Aorta (tissue), 5 donors: ENCODE data around the gene SLC19A1. TPM values are rescaled to one million over a fixed set of nuclear protein-coding genes. Genes with fewer than 3 reads are reported as not detected.

Source experiments
- ATAC-seq: fragments of 200-7000 bp; cut with Tn5 transposase; one replicate; pipeline ENCODE4 v1.9.1; 2022; ENCODE audit warnings: moderate library complexity; ENCODE audit not compliant: low FRiP score
- DNase-seq, 2 donors: peaks; one replicate each; pipeline ENCODE4 v3.0.0-alpha.2; 2020
- H3K27ac ChIP-seq, 2 donors: one replicate each; pipeline ENCODE4 v1.5.1; 2013; ENCODE audit warnings: low read length in 2 of 2, mild to moderate bottlenecking in 2 of 2, moderate library complexity in 2 of 2, control low read depth in 1 of 2, inconsistent platforms in 1 of 2, low read depth in 1 of 2
- H3K27me3 ChIP-seq, 2 donors: one replicate each; pipeline ENCODE4 v1.6.1; 2013; ENCODE audit warnings: control low read depth in 1 of 2, low read length in 1 of 2, mild to moderate bottlenecking in 1 of 2, moderate library complexity in 1 of 2; ENCODE audit not compliant: insufficient read depth in 2 of 2, control insufficient read depth in 1 of 2
- H3K36me3 ChIP-seq, 2 donors: one replicate each; pipeline ENCODE4 v1.6.1; 2013; ENCODE audit warnings: control low read depth in 1 of 2, low read length in 1 of 2, mild to moderate bottlenecking in 1 of 2; ENCODE audit not compliant: insufficient read depth in 2 of 2, control insufficient read depth in 1 of 2
- H3K4me1 ChIP-seq, 2 donors: one replicate each; pipeline ENCODE4 v1.6.1; 2013; ENCODE audit warnings: low read length in 2 of 2, control low read depth in 1 of 2, mild to moderate bottlenecking in 1 of 2, moderate library complexity in 1 of 2; ENCODE audit not compliant: insufficient read depth in 2 of 2, control insufficient read depth in 1 of 2
- H3K4me3 ChIP-seq, 2 donors: one replicate each; pipeline ENCODE4 v1.5.1; 2013; ENCODE audit warnings: low read length in 2 of 2, control low read depth in 1 of 2, mild to moderate bottlenecking in 1 of 2
- H3K9me3 ChIP-seq: one replicate; pipeline ENCODE4 v1.6.1; 2013; ENCODE audit warnings: mild to moderate bottlenecking, low read length; ENCODE audit not compliant: control insufficient read depth
- WGBS, 2 donors: extraction: QIAGEN DNeasy Blood & Tissue Kit; methylation state at CpG; one replicate each; pipeline ENCODE4 v1.1.7; 2013; 5-methylcytosine and 5-hydroxymethylcytosine counted together
- intact Hi-C, 2 donors: fragments of 100-400 bp; cut with DNase I; formaldehyde crosslinking; loops; one replicate each; pipeline versions ENCODE4 v1.14.2 to v1.15.0; 2022
- polyA plus RNA-seq, 2 donors: library from polyadenylated mRNA; stranded (reverse); fragments of 200-250 nt; gene quantifications; one replicate each; pipeline ENCODE4 v1.2.3, GENCODE V29; 2013
- total RNA-seq, 2 donors: library from RNA; stranded (reverse); fragmentation: NEBNext Ultra II Directional; extraction: Animal tissue kit (Norgen Biotek cat#: 25700); gene quantifications; one replicate each; pipeline ENCODE4 v1.2.1, GENCODE V29; 2021
- donor health status: healthy with polysubstance abuse.
- donor health status: Bipolar disorder and iron deficiency.
- donor health status: DM: no; HTN: no; CAD: no.
- donor health status: DM: no; HTN: no; CAD: no.
- donor health status: DM: yes; HTN: yes; CAD: no.

Gene SLC19A1
- total and polyA plus RNA-seq, 4 donors = 4.5 to 32.5 (median 7.3) TPM

DNA sequence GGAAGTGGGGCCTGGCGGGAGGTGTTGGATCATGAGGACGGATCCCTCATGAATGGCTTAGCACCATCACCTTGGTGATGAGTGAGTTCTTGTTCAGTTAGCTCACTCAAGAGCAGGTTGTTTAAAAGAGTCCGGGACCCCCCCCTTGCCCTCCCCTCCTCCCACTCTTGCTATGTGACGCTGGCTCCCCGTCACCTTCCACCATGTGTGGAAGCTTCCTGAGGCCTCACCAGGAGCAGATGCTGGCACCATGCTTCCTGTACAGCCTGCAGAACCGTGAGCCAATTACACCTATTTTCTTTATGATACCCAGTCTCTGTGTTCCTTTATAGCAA, 3.0 kb upstream of the SLC19A1 start:
- Histone ChIP-seq H3K27ac (no peak overlapping the region), H3K4me3 (no peak overlapping the region), H3K27me3 (no peaks in the 10 kb centered on the region), H3K36me3 (no peaks in the 10 kb centered on the region), H3K9me3 (no peaks in the 10 kb centered on the region), H3K4me1 (no peaks in the 10 kb centered on the region)
- ATAC-seq = no peak
- WGBS, 2 donors = 91 to 96% methylated on average over 6 of the region's 6 CpGs
- DNase-seq = peak in 1 of 2 donors; percentile 37
- intact Hi-C loops = no loop called here

DNA sequence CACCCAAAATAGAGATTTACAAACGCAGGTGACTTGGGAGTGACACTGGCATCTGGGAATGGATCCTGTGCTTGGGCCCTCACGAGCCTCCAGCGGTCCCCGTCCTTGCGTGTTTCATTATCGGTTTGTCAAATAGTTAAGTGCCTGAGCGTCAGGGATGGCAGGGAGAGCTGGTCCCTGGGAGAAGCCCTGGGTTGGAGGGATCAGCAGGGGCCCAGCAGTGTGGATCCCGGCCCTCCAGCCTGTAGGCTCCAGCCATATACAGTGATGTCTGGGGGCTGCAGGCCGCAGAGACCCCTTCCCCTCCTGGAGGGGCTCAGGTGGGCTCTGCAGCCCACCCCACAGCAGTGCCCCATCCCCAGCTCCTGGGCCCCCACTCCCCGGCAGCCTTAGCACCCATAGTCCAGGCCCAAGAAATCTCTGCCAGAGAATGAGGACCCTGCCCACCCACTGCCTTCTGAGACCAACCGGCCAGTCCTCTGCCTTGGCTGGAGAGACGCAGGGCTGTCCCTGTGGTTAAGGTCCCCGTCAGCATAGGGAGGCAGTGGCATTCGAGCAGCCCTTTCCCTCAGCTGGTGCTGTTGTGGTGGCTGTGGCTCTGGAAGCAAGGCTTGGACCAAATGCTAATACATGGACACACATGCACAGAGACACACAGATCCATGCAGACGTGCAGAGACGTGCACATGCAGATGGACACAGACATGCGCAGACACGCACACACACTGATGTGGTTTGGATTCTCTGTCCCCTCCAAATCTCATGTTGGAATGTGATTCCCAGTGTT, 2.4 kb upstream of the SLC19A1 start:
- H3K9me3 ChIP-seq = no peaks in the 10 kb centered on the region
- no peaks in the 10 kb centered on the region for H3K36me3 ChIP-seq
- H3K4me1 ChIP-seq = no peaks in the 10 kb centered on the region
- no peak overlapping the region for H3K4me3 ChIP-seq
- H3K27ac ChIP-seq = no peak overlapping the region
- ATAC-seq = no peak
- 92 to 94% methylated on average over 17 to 18 of the region's 18 CpGs for WGBS, 2 donors
- no peaks in the 10 kb centered on the region for H3K27me3 ChIP-seq
- DNase-seq = peak in 1 of 2 donors; percentile 64
- intact Hi-C loops = no loop called here

DNA sequence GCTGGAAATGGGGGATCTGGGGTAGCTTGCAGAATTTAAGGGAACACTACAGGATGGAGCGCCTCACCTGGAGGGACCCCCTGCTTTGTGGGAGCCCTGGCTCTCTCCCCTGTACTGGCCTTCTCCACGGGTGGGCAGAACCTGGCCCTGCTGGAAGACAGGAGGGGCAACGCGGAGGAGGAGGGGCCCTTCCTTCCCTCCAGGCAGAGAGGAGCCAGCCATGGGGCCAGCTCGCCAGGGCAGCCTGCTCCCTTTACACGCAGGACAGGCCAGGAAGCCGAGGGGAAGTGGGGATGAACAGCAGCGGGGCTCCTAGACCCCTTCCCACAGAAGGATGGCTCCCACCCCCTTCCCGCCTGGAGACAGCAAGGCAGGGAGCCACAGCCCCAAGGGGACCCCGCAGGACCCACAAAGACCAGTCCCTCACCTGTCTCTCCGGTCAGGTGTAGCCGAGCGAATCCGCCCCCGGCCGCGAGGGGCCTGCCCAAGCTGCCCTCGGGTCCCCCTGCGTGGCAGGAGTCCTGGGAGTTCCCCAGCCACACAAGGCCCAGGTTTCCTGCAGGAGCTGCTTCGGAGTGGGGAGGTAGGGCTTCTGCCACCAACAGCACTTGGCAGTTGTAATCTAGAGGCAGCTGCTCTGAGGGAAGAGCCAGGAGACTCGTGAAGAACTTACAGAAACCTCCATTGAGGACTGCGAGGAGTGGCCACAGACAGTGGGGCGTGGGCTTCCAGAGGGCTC, 1.6 kb upstream of the SLC19A1 start:
- Histone ChIP-seq H3K9me3 (no peaks in the 10 kb centered on the region), H3K27me3 (no peaks in the 10 kb centered on the region), H3K4me3 (no peak overlapping the region), H3K4me1 (no peaks in the 10 kb centered on the region), H3K36me3 (no peaks in the 10 kb centered on the region), H3K27ac (no peak overlapping the region)
- ATAC-seq (no peak), DNase-seq (peak in 1 of 2 donors; percentile 70)
- intact Hi-C loops = no loop called here
- WGBS, 2 donors = 85 to 86% methylated on average over 21 to 23 of the region's 23 CpGs

DNA sequence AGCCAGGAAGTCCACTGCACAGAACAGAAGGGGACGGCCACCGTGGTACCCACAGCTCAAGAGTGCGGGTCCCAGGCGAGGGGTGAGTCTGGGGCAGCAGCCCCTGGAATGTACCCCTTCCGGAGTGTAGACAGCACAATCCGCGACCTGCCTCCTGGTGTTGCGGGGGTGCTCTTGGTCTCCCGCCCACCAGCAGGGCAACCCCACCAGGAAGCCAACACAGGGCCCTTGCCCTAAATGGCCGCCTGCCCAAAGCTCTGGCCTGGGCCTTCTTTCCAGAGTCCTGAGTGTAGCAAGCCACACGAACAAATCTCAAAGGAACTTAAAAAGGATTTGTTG, 1.1 kb upstream of the SLC19A1 start:
- Histone ChIP-seq H3K4me3 (no peak overlapping the region), H3K27me3 (no peaks in the 10 kb centered on the region), H3K4me1 (no peaks in the 10 kb centered on the region), H3K27ac (no peak overlapping the region), H3K36me3 (no peaks in the 10 kb centered on the region), H3K9me3 (no peaks in the 10 kb centered on the region)
- intact Hi-C loops = no loop called here
- no peak for ATAC-seq
- WGBS, 2 donors = 85 to 87% methylated on average over 10 to 11 of the region's 11 CpGs
- DNase-seq = peak; percentile 37 to 76

DNA sequence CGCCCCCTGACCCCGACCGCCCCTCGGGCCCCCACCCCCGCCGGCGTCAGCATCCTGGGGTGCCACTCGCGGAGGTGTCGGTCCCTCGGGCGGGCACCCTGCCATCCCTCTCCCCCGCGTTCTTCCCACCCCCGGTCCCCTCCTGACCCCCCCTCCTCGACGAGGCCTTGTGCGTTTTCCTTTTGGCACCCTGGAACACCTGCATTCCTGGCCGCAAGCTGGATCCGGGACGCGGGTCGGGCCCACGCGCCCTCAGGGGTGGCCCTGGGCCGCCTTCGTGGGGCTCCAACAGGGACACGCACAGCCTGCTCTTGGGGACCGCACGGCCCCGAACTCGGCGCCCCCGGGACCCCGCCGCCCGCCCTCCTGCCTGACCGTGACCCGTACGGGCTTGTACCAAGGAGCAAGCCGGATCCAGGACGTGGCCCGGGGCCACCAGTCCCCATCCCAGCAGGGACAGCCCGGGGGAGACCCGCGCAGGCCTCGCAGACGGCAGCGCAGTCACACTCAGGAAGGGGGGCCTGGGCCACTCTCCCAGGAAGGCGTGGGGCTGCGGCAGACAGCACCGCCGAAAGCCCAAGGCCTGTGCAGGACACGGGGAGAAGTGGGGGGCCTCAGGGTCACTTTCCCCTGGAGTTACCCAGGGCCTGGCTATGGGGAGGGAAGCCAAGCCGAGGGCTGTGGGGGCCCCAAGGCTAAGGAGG, 579 bp upstream of the SLC19A1 start:
- Histone ChIP-seq H3K4me1 (no peaks in the 10 kb centered on the region), H3K27ac (no peak overlapping the region), H3K4me3 (peak overlapping the region; percentile 44 to 65), H3K9me3 (no peaks in the 10 kb centered on the region), H3K36me3 (no peaks in the 10 kb centered on the region), H3K27me3 (no peaks in the 10 kb centered on the region)
- DNase-seq (peak; percentile 54 to 77), ATAC-seq (no peak)
- 30 to 40% methylated on average over 45 to 55 of the region's 55 CpGs for WGBS, 2 donors
- intact Hi-C loops = no loop called here

DNA sequence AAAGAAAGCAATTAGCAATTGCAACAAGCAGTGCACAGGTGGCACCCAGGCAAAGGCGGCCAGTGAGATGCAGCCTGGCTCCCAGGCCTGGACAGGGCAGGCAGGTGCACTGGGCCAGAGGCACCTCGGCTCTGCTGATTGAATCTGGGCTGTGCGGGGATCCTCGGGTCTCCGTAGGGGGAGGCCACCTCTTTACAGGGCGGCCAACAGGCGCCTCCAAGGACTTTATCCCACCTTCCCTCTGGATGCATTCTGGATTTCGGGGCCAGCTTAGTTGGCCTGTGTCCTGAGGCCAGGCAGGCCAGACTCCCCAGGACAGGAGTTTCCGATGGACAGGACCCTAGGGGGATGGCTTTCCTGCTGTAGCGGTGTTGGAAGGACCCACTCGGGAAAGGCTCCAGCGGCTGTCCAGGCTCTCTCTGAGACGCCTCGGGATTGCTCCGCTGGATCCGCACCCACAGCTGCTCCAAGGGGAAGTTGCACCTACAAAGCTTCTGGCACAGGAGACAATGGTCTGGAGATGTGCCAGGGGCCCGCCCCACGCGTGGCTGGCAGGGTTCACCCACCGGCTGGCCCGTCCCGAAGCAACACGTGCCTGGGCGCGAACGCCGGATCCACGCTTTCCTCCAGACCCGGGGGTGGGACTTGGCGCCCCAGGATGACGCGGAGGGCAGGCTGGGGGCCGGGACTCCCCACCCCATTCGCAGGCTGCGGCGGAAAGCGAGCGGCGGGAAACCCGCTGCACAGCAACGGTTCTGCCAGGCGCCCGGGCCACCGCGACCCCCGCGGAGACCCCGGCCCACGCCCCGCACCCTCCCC, 810 bp downstream of the SLC19A1 start:
- Histone ChIP-seq H3K9me3 (no peaks in the 10 kb centered on the region), H3K27me3 (no peaks in the 10 kb centered on the region), H3K4me3 (peak overlapping the region in 1 of 2 donors; percentile 65), H3K36me3 (no peaks in the 10 kb centered on the region), H3K4me1 (no peaks in the 10 kb centered on the region), H3K27ac (no peak overlapping the region)
- DNase-seq = peak; percentile 86 to 92
- 19 to 38% methylated on average over 28 to 50 of the region's 50 CpGs for WGBS, 2 donors
- peak; percentile 70 for ATAC-seq
- intact Hi-C loops = no loop called here

DNA sequence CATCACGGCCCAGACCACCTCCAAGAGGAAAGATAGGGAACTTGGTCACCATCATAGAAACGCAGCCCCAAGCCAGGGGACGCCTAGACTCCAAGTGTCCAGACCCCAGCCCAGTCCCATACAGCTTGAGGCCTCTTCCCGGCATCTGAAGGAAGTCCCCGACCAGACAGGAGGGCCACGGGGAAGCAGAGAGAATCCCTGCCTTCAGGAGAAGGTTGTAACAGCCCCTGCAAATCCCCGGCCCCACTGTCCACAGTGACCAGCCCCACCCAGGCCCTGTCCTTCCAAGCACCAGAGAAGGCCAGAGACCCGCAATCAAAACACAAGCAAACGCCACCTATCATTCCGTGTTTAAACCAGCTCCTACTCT, 1.7 kb downstream of the SLC19A1 start:
- intact Hi-C loops = no loop called here
- 85 to 90% methylated on average over 10 of the region's 10 CpGs for WGBS, 2 donors
- peak; percentile 44 to 70 for DNase-seq

DNA sequence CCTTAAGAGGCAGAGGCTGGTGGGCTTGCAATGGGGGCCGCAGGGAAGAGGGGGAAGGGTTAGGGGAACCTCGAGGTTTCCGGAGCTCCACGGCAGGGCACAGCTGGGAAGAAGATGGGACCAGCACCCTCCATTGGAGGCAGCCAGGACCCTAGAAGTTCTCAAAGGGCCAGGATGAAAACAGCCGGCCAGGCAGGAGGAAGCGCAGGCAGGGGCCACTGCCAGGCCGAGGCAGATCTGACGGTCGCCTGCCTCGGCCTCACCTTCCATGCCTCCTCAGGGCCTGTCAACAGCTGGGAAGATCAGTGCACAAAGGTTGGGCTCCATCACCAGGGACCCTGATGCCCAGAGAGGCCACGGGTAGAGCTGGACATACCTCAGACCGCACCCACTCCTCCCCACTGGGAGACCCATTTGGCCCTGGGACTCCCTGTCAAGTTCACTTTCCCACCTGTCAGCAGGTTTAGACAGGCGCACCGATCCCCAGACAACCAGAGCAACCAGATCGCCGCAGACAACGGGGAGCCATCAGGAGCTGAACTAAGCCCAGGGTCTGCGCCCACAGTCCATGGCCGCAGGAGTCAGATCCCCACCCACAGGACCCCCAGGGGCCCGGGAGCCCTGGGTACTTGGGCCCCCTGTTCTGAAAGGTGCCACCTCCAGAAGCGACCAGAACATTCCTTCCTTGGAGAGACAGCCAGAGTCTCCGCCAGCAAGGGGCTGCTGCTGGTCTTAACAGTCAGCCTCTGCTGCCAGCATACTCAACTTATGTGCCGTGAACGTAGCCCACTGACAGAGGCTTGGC, 2.2 kb downstream of the SLC19A1 start:
- WGBS, 2 donors = 94% methylated on average over 24 of the region's 24 CpGs
- Histone ChIP-seq H3K9me3 (no peaks in the 10 kb centered on the region), H3K4me1 (no peaks in the 10 kb centered on the region), H3K27me3 (no peaks in the 10 kb centered on the region), H3K36me3 (no peaks in the 10 kb centered on the region), H3K27ac (no peak overlapping the region), H3K4me3 (no peak overlapping the region)
- intact Hi-C loops = no loop called here
- ATAC-seq (no peak), DNase-seq (peak; percentile 34 to 74)

More for the DNA sequence above, 1.7 kb downstream of the SLC19A1 start:
- no peak overlapping the region for H3K27ac ChIP-seq
- H3K36me3 ChIP-seq = no peaks in the 10 kb centered on the region
- ATAC-seq = no peak
- no peaks in the 10 kb centered on the region for H3K4me1 ChIP-seq
- no peak overlapping the region for H3K4me3 ChIP-seq
- no peaks in the 10 kb centered on the region for H3K27me3 ChIP-seq
- H3K9me3 ChIP-seq = no peaks in the 10 kb centered on the region
